BLaER1 treated with 17β-estradiol and CSF1 and Interleukin-3, amounts not matched to agents 10 nM and 100 nM (cell line): Measurements from ENCODE around the gene ENTHD1.

Experiments
- H3K27ac ChIP-seq, 11 experiments: shearing (Covaris generic); formaldehyde crosslinking; 2 replicates each; pipeline ENCODE4 v1.8.1; 2022
- H3K27me3 ChIP-seq, 11 experiments: shearing (Covaris generic); formaldehyde crosslinking; 2 replicates each; pipeline ENCODE4 v1.8.1; 2022
- H3K36me3 ChIP-seq, 11 experiments: shearing (Covaris generic); formaldehyde crosslinking; 2 replicates each; pipeline ENCODE4 v1.8.1; 2022
- H3K4me1 ChIP-seq, 10 experiments: shearing (Covaris generic); formaldehyde crosslinking; 2 replicates each; pipeline ENCODE4 v1.8.1; 2022
- H3K4me2 ChIP-seq, 11 experiments: shearing (Covaris generic); formaldehyde crosslinking; 2 replicates each; pipeline ENCODE4 v1.8.1; 2022
- H3K4me3 ChIP-seq, 10 experiments: shearing (Covaris generic); formaldehyde crosslinking; 2 replicates each; pipeline ENCODE4 v1.8.1; 2022
- H3K9ac ChIP-seq, 11 experiments: shearing (Covaris generic); formaldehyde crosslinking; 2 replicates each; pipeline ENCODE4 v1.8.1; 2022
- H3K9me3 ChIP-seq, 11 experiments: shearing (Covaris generic); formaldehyde crosslinking; replicated peaks in 1 of 11; 2 replicates each; pipeline ENCODE4 v1.8.1; 2022
- H4K20me1 ChIP-seq, 11 experiments: shearing (Covaris generic); formaldehyde crosslinking; 2 replicates each; pipeline ENCODE4 v1.8.1; 2022
- Cebpa-rat ChIP-seq, 11 experiments: shearing (Covaris generic); IDR thresholded peaks; 2 replicates each; pipeline ENCODE4 v1.8.1; 2022

Gene ENTHD1, protein sequence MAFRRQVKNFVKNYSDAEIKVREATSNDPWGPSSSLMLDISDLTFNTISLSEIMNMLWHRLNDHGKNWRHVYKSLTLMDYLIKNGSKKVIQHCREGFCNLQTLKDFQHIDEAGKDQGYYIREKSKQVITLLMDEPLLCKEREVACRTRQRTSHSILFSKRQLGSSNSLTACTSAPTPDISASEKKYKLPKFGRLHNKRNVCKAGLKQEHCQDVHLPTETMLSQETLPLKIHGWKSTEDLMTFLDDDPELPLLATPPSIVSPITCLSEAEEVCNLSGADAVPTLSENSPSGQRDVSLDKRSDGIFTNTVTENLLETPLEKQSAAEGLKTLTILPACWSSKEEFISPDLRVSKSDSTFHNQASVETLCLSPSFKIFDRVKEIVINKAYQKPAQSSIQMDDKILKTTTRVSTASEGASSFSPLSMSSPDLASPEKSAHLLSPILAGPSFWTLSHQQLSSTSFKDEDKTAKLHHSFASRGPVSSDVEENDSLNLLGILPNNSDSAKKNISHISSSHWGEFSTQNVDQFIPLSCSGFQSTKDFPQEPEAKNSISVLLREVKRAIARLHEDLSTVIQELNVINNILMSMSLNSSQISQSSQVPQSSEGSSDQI

DNA sequence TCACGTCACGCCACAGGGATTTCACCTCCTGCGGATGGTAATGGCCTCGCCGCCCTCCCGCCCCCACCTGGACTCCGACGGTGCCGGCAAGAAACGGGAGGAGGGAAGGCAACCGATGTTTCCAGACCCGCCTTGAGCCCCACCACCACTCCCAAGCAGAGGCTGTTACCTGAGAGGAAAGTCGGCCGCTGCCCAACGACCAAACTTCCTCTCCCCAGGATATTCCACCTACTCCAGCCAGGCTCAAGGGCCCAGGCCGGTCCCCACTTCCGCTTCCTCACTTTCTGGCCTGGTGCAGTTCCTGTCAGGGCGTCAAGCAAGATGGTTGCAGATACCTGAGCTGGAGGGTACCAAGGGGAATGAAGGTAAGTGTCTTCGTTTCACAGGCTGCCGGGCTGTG, at the start of gene ENTHD1:
Gene ENTHD1, minus strand, starts transcription at position 235 of the 400 bp plus-strand sequence. CDS start 6,012 bp downstream, outside the sequence.
- no peaks in the 10 kb centered on the region for H4K20me1 ChIP-seq
- peaks cover 0 to 11% (median 0%) of the 10 kb centered on the region in 11 experiments; a peak in 4 of 22 replicates for H3K9me3 ChIP-seq
- TF ChIP-seq Cebpa-rat (IDR thresholded peaks at IDR 0.05), result no peak
- no peaks in the 10 kb centered on the region; a peak in 1 of 22 replicates for H3K27me3 ChIP-seq
- H3K36me3 ChIP-seq, result no peaks in the 10 kb centered on the region
- H3K4me3 ChIP-seq, result no peak within 1 kb of the TSS
- peaks cover 17 to 46% (median 27%) of the 10 kb centered on the region in 10 experiments for H3K4me1 ChIP-seq
- peak within 1 kb of the TSS in 7 of 11 experiments; percentile 8 to 45 (median 38); a peak in 9 of 22 replicates for H3K27ac ChIP-seq
- H3K9ac ChIP-seq, result no peak within 1 kb of the TSS
- H3K4me2 ChIP-seq, result peak within 1 kb of the TSS in 8 of 11 experiments; percentile 1 to 72 (median 61); a peak in 13 of 22 replicates

DNA sequence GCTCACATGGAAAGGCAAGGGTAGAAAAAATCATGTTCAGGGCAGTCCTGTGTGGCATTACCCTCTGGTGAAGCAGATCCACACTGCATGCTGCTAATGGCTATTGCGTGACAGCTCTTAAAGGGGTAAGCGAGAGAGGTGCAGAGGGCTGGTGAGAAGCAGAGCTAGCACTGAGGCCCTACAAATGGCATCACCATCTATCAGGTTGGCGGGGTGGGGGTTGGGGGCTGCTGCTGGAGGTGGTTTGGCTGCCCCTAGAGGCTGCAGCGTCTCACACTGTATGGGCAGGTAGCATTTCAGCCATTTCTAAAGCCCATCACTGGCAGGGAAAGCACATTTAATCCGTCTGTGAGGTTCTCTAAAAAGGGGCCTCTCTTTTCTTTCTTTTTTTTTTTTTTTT, 49.8 kb upstream of the ENTHD1 start:
- Histone ChIP-seq H3K27ac (peak overlapping the region in 2 of 11 experiments; percentile 4; a peak in 1 of 22 replicates), H3K4me1 (peaks cover 12 to 36% (median 19%) of the 10 kb centered on the region in 10 experiments)

DNA sequence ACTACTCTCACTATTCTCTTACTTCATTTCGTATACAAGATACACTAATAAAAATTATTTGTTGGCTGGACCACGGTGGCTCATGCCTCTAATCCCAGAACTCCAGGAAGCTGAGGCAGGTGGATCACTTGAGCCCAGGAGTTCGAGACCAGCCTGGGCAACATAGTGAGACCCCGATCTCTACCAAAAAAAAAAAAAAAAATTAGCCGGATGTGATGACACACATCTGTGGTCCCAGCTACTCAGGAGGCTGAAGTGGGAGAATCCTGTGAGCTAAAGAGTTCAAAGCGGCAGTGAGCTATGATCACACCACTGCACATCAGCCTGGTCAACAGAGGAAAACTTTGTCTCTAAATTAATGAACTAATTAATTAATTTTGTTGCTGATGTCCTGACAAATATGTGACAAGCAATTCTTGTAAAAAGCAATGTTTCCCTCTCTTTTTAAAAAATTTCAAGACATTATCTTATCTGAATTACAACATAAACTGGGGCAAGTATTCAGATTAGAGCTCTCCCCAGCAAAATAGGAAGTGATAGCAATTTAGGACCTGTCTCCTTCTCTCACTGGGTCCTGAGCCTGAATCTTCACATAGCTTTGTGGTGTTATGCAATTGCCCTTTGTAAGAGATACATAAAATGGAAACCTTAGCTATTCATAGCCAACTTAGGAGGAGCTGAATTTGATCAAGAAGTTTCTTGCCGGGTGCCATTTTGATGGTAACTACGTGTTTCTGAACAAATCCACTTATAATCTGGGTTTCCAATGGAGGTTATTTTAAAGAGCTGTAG, 49.1 kb upstream of the ENTHD1 start:
- H3K36me3 ChIP-seq, result no peaks in the 10 kb centered on the region
- peak overlapping the region in 2 of 11 experiments; percentile 4; a peak in 1 of 22 replicates for H3K27ac ChIP-seq
- H3K4me2 ChIP-seq, result peak overlapping the region in 4 of 11 experiments; percentile 14 to 44 (median 36); a peak in 6 of 22 replicates
- no peak overlapping the region for H3K4me3 ChIP-seq
- 0 out of 22 replicates have a peak, but pooled peaks cover 0 to 4% (median 0%) of the 10 kb centered on the region in 11 experiments for H3K27me3 ChIP-seq
- no peaks in the 10 kb centered on the region for H3K9me3 ChIP-seq
- peaks cover 12 to 36% (median 17%) of the 10 kb centered on the region in 10 experiments for H3K4me1 ChIP-seq
- peak in 1 of 11 experiments; percentile 16; a peak in 1 of 22 replicates for TF ChIP-seq Cebpa-rat (IDR thresholded peaks at IDR 0.05)
- no peak overlapping the region for H3K9ac ChIP-seq
- H4K20me1 ChIP-seq, result peaks cover 0 to 4% (median 0%) of the 10 kb centered on the region in 11 experiments; a peak in 1 of 22 replicates

More for the DNA sequence above, 49.8 kb upstream of the ENTHD1 start:
- H3K36me3 ChIP-seq, result no peaks in the 10 kb centered on the region
- no peaks in the 10 kb centered on the region for H3K9me3 ChIP-seq
- no peak overlapping the region for H3K9ac ChIP-seq
- peaks cover 0 to 4% (median 0%) of the 10 kb centered on the region in 11 experiments; a peak in 1 of 22 replicates for H4K20me1 ChIP-seq
- peaks cover 0 to 10% (median 0%) of the 10 kb centered on the region in 11 experiments; a peak in 2 of 22 replicates for H3K27me3 ChIP-seq
- H3K4me2 ChIP-seq, result peak overlapping the region in 5 of 11 experiments; percentile 14 to 44 (median 31); a peak in 5 of 22 replicates
- no peak overlapping the region for H3K4me3 ChIP-seq
- TF ChIP-seq Cebpa-rat (IDR thresholded peaks at IDR 0.05), result no peak

DNA sequence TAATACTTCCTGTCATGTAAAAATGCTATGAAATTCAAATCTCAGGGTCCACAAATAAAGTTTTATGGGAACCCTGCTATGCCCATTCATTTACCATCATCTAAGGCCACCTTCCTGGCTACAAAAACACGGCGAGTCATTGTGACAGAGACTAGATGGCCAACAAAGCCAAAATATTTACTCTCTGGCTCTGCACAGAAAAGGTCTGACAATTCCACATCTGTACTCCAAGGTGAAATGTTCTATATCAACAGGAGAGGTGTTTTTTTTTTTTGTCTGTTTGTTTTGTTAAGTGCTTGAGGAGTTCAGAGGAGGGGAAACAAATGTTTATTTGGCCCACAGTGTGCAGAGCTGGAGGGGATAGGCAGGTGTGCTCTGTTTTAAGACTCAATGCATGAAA, 48.0 kb upstream of the ENTHD1 start:
- TF ChIP-seq Cebpa-rat (IDR thresholded peaks at IDR 0.05), result no peak
- no peak overlapping the region for H3K27ac ChIP-seq

DNA sequence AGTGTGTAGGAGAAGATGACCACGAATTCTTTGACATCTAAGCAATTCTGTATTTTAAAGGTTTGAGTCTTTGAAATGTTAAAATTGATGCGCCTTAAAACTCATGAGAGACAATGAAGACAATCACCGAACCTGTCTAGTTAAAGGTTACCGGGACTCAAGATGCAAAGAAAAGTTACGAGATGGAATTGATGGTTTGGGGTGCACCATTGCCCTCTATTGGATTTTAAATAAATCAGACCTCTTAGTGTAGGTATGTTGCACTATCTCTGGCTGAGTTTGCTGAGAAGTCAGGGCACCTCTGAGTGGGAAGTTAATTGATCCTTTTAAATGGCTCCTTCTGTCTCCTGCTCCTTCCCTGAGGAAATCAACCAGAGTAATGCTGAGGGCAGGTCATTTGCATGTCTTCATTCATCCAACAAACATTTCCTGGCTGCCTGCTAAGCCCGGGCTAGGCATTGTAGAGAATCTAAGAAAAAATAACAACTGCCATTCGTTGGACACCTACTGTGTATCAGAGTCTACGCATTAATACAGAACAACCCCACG, 47.3 kb upstream of the ENTHD1 start:
- TF ChIP-seq Cebpa-rat (IDR thresholded peaks at IDR 0.05), result no peak
- H3K4me2 ChIP-seq, result no peak overlapping the region
- H3K36me3 ChIP-seq, result no peaks in the 10 kb centered on the region
- no peak overlapping the region for H3K4me3 ChIP-seq
- no peaks in the 10 kb centered on the region for H3K27me3 ChIP-seq
- no peaks in the 10 kb centered on the region for H3K9me3 ChIP-seq
- no peak overlapping the region for H3K27ac ChIP-seq
- no peaks in the 10 kb centered on the region for H4K20me1 ChIP-seq
- peaks cover 0 to 32% (median 12%) of the 10 kb centered on the region in 10 experiments; a peak in 14 of 20 replicates for H3K4me1 ChIP-seq
- H3K9ac ChIP-seq, result no peak overlapping the region

More for the DNA sequence above, 48.0 kb upstream of the ENTHD1 start:
- Histone ChIP-seq H4K20me1 (0 out of 22 replicates have a peak, but pooled peaks cover 0 to under 1% (median 0%) of the 10 kb centered on the region in 11 experiments), H3K4me3 (no peak overlapping the region), H3K4me2 (no peak overlapping the region), H3K4me1 (peaks cover 2 to 32% (median 13%) of the 10 kb centered on the region in 10 experiments), H3K9me3 (no peaks in the 10 kb centered on the region), H3K27me3 (no peaks in the 10 kb centered on the region), H3K36me3 (no peaks in the 10 kb centered on the region), H3K9ac (no peak overlapping the region)

DNA sequence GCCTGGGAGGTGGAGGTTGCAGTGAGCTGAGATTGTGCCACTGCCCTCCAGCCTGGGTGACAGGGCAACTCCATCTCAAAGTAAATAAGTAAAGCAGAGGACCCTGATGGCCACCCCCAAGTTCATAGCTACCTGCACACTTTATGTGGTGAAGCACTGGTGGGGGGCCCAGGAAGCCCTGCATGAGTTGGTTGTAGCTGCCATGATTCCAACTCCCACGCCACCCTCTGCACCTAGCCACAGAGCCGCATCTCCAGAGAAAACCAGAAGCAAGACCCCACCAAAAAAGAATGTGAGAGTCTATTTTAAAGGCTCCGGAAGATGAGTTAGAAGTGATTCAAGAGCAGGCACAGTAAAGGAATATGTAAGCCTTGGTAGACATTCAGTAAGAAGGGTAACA, 46.3 kb upstream of the ENTHD1 start:
- TF ChIP-seq Cebpa-rat (IDR thresholded peaks at IDR 0.05), result no peak
- Histone ChIP-seq H3K4me2 (no peak overlapping the region), H3K9me3 (no peaks in the 10 kb centered on the region), H4K20me1 (no peaks in the 10 kb centered on the region), H3K9ac (no peak overlapping the region), H3K4me3 (no peak overlapping the region), H3K4me1 (peaks cover 0 to 40% (median 15%) of the 10 kb centered on the region in 10 experiments; a peak in 14 of 20 replicates), H3K27me3 (no peaks in the 10 kb centered on the region), H3K27ac (no peak overlapping the region), H3K36me3 (no peaks in the 10 kb centered on the region)

DNA sequence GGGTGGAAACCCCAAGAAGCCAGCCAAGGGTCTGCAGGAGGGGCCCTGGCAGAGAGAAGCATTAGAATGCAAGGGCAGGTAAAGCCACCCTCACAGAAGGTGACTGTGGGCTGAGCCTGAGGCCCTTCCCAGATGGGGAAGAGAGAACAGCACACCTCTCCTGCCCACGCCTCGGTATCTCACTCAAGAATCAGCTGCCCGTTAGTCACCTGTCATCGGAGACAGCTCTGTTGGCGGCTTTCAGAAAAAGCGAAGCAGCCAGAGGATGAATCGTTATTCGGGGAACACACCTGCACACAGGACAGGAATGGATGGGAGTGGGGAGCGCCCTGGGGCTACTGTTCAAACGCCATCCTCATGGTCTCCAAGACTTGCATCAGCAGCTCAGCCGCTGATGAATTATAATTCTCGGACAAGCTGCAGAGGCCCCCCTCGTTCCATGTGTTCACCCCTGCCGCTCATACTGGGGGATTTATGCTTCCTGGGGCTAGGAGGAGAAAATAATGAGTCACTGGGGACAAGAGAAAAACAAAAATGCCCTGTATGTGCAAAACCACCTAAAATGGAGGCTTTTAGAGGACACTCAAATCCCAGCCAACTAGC, 45.0 kb upstream of the ENTHD1 start:
- no peak for TF ChIP-seq Cebpa-rat (IDR thresholded peaks at IDR 0.05)
- H3K9me3 ChIP-seq, result no peaks in the 10 kb centered on the region
- no peak overlapping the region for H3K9ac ChIP-seq
- H3K27me3 ChIP-seq, result no peaks in the 10 kb centered on the region
- H3K4me3 ChIP-seq, result no peak overlapping the region
- H4K20me1 ChIP-seq, result no peaks in the 10 kb centered on the region
- no peak overlapping the region for H3K4me2 ChIP-seq
- no peaks in the 10 kb centered on the region for H3K36me3 ChIP-seq
- no peak overlapping the region for H3K27ac ChIP-seq
- H3K4me1 ChIP-seq, result peaks cover 10 to 49% (median 24%) of the 10 kb centered on the region in 10 experiments

DNA sequence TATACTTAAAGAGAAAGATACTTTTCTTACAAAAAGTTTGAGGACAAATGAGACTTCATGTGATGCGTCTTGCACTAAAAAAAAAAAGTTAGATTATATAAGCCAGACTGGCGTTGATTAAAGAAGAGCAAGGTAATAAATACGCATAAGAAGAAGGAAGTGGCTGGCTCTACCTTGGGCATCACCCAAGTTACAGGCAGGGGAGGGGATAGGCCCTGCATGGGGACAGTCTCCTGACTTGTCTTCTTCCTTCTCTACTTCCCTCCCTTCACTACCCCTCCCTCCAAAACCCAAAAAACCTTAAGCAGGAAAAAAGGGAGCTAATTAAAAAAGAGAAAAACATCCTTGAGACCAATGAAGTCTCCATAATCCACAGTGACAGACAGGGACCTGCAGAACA, 44.3 kb upstream of the ENTHD1 start:
- Histone ChIP-seq H3K27me3 (no peaks in the 10 kb centered on the region), H3K27ac (no peak overlapping the region), H3K4me1 (peaks cover 14 to 49% (median 29%) of the 10 kb centered on the region in 10 experiments), H4K20me1 (no peaks in the 10 kb centered on the region), H3K36me3 (no peaks in the 10 kb centered on the region), H3K4me2 (no peak overlapping the region), H3K4me3 (no peak overlapping the region), H3K9ac (no peak overlapping the region), H3K9me3 (no peaks in the 10 kb centered on the region)
- TF ChIP-seq Cebpa-rat (IDR thresholded peaks at IDR 0.05), result no peak
